ENCODE measurements around the gene IGF2BP3. TPM values are rescaled to one million over a fixed set of nuclear protein-coding genes. Genes with fewer than 3 reads are reported as not detected.

The IGF2BP3 gene
- total RNA-seq, 3 donors from 2014 or later (not counting 1 experiment from before 2014, with no cell fraction given): 1.4 to 2.9 TPM; not detected in 1

GRCh38 chr7:23294549-23295400 is 175.5 kb downstream of the IGF2BP3 start:
- H3K36me3 Mint-ChIP-seq: no peaks in the 10 kb centered on the region
- DNase-seq (no peak), ATAC-seq (no peak)
- Histone ChIP-seq H3K4me3 (ENCODE audit: low read length) (no peak overlapping the region), H3K4me1 (ENCODE audit: control insufficient read depth, insufficient read depth, low read length) (peaks cover 12% of the 10 kb centered on the region), H3K9me3 (ENCODE audit: control insufficient read depth, insufficient read depth, low read length) (no peaks in the 10 kb centered on the region), H3K36me3 (ENCODE audit: control insufficient read depth, insufficient read depth, low read length) (no peaks in the 10 kb centered on the region), H3K27ac (ENCODE audit: low read length) (no peak overlapping the region), H3K27me3 (ENCODE audit: control insufficient read depth, insufficient read depth, low read length) (no peaks in the 10 kb centered on the region)
- WGBS (ENCODE audit: insufficient coverage): 89% methylated on average over 6 of the region's 6 CpGs
- intact Hi-C loops (cut with micrococcal nuclease): no loop called here
- no peak overlapping the region for H3K27ac Mint-ChIP-seq
- H3K27me3 Mint-ChIP-seq (ENCODE audit: low read depth in 2 of 2): peaks cover 0 to 15% of the 10 kb centered on the region in 2 donors
- no peak overlapping the region for H3K4me3 Mint-ChIP-seq
- H3K4me1 Mint-ChIP-seq: peaks cover 11 to 16% of the 10 kb centered on the region in 2 donors
- TF ChIP-seq CTCF (IDR thresholded peaks at IDR 0.05): no peak
- no peaks in the 10 kb centered on the region for H3K9me3 Mint-ChIP-seq

- H3K9me3 Mint-ChIP-seq: no peaks in the 10 kb centered on the region
- Histone ChIP-seq H3K27ac (ENCODE audit: low read length) (no peak overlapping the region), H3K4me1 (ENCODE audit: control insufficient read depth, insufficient read depth, low read length) (peaks cover 10% of the 10 kb centered on the region), H3K36me3 (ENCODE audit: control insufficient read depth, insufficient read depth, low read length) (no peaks in the 10 kb centered on the region), H3K9me3 (ENCODE audit: control insufficient read depth, insufficient read depth, low read length) (no peaks in the 10 kb centered on the region), H3K27me3 (ENCODE audit: control insufficient read depth, insufficient read depth, low read length) (no peaks in the 10 kb centered on the region), H3K4me3 (ENCODE audit: low read length) (no peak overlapping the region)
- H3K27ac Mint-ChIP-seq: no peak overlapping the region
- TF ChIP-seq CTCF (IDR thresholded peaks at IDR 0.05): no peak
- ATAC-seq (no peak), DNase-seq (no peak)
- H3K4me1 Mint-ChIP-seq: peaks cover 0 to 5% of the 10 kb centered on the region in 2 donors
- peaks cover 0 to 15% of the 10 kb centered on the region in 2 donors for H3K27me3 Mint-ChIP-seq (ENCODE audit: low read depth in 2 of 2)
- no peak overlapping the region for H3K4me3 Mint-ChIP-seq
- H3K36me3 Mint-ChIP-seq: no peaks in the 10 kb centered on the region
- WGBS (ENCODE audit: insufficient coverage): 89% methylated on average over 12 of the region's 12 CpGs
- intact Hi-C loops (cut with micrococcal nuclease): no loop called here
Measured at GRCh38 chr7:23293500-23294073, 176.7 kb downstream of the IGF2BP3 start.

GRCh38 chr7:23292623-23293022 is 177.7 kb downstream of the IGF2BP3 start:
- Mint-ChIP-seq H3K4me3 (no peak overlapping the region), H3K4me1 (peaks cover 4 to 5% of the 10 kb centered on the region in 2 donors), H3K27me3 (ENCODE audit: low read depth in 2 of 2) (peaks cover 0 to 15% of the 10 kb centered on the region in 2 donors), H3K9me3 (no peaks in the 10 kb centered on the region), H3K36me3 (no peaks in the 10 kb centered on the region), H3K27ac (no peak overlapping the region)
- no peak for DNase-seq
- no peaks in the 10 kb centered on the region for H3K9me3 ChIP-seq (ENCODE audit: control insufficient read depth, insufficient read depth, low read length)
- no peak overlapping the region for H3K27ac ChIP-seq (ENCODE audit: low read length)
- no peaks in the 10 kb centered on the region for H3K36me3 ChIP-seq (ENCODE audit: control insufficient read depth, insufficient read depth, low read length)
- no peak overlapping the region for H3K4me3 ChIP-seq (ENCODE audit: low read length)
- no peaks in the 10 kb centered on the region for H3K27me3 ChIP-seq (ENCODE audit: control insufficient read depth, insufficient read depth, low read length)
- no peak for TF ChIP-seq CTCF (IDR thresholded peaks at IDR 0.05)
- peaks cover 11% of the 10 kb centered on the region for H3K4me1 ChIP-seq (ENCODE audit: control insufficient read depth, insufficient read depth, low read length)
- no peak for ATAC-seq
- intact Hi-C loops (cut with micrococcal nuclease): no loop called here
- WGBS (ENCODE audit: insufficient coverage): 92% methylated on average over 4 of the region's 4 CpGs
